ENCODE results near the gene CCL18. TPM values are rescaled to one million over a fixed set of nuclear protein-coding genes. Genes with fewer than 3 reads are reported as not detected.

Gene CCL18
- total and polyA plus RNA-seq, 2 of the 8 experiments (the other 6 are each of a cell fraction or from before 2014, with no cell fraction given), result not detected

DNA sequence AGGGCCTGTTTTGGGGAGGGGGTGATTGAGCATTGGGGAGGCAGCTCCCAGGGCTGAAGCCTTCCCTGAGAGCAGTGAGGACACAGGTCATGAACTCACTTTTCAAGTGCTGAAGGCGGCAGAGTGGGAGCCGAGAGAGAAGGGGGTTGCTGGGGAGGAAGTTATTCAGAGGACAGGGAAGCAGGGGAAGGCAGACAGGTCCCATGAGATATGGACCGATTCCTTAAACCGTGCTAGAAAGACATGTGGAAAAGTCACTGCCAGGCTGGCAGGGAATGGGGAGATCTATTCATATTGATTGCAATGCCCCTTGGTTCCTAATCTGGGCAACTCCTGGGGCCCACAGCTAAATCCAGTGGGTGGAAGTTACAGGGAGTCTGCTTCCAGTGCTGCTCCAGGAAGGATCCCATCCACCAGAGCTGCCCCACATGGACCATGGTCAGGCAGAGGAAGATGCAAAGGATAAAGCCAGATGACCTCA lies 40.7 kb downstream of the CCL18 start:
- Histone ChIP-seq H4K20me1 (replicated peaks in 1 of 2; ENCODE audit: control insufficient read depth in 1 of 2, insufficient read depth in 2 of 2, low read length in 2 of 2) (no peaks in the 10 kb centered on the region), H3K18ac (ENCODE audit: extremely low read depth, low read length) (no peak overlapping the region), H3K4me1 (replicated peaks in 1 of 4; ENCODE audit: control insufficient read depth in 3 of 4, insufficient read depth in 4 of 4, low read length in 3 of 4) (no peaks in the 10 kb centered on the region), H3K79me1 (ENCODE audit: low read depth, low read length) (no peaks in the 10 kb centered on the region), H2BK15ac (ENCODE audit: low read length) (no peak overlapping the region), H2AK5ac (ENCODE audit: low read depth, low read length) (no peak overlapping the region), H4K91ac (replicated peaks; ENCODE audit: insufficient read length, low read length) (no peak overlapping the region), H2BK5ac (ENCODE audit: low read depth, low read length) (no peak overlapping the region), H3K56ac (replicated peaks; ENCODE audit: insufficient read length, low read depth, low read length) (no peak overlapping the region), H2BK12ac (ENCODE audit: low read depth, low read length) (no peak overlapping the region), H3K23me2 (ENCODE audit: low read depth, low read length) (no peaks in the 10 kb centered on the region), H3K27me3 (replicated peaks in 1 of 4; ENCODE audit: control insufficient read depth in 3 of 4, extremely low read depth in 1 of 4, insufficient read depth in 3 of 4, low read length in 3 of 4) (no peaks in the 10 kb centered on the region), H3K4me2 (ENCODE audit: insufficient read depth in 1 of 2, low read depth in 2 of 2, low read length in 2 of 2) (no peak overlapping the region), H4K5ac (ENCODE audit: insufficient read length, low read depth, low read length) (no peak overlapping the region), H2AFZ (ENCODE audit: low read length) (no peak overlapping the region), H2BK20ac (ENCODE audit: low read length) (no peak overlapping the region), H3K9me3 (ENCODE audit: insufficient read depth in 2 of 2, low read depth in 1 of 2, low read length in 1 of 2) (no peaks in the 10 kb centered on the region), H4K8ac (ENCODE audit: extremely low read depth, insufficient read depth, low read length) (no peak overlapping the region), H3K36me3 (ENCODE audit: control insufficient read depth in 2 of 4, insufficient read depth in 4 of 4, low read length in 3 of 4) (no peaks in the 10 kb centered on the region), H3K4ac (replicated peaks; ENCODE audit: insufficient read length, low read depth, low read length) (no peak overlapping the region), H3K23ac (ENCODE audit: insufficient read length) (no peak overlapping the region), H3K27ac (ENCODE audit: low read depth, low read length) (no peak overlapping the region), H3K79me2 (ENCODE audit: control insufficient read depth in 1 of 2, insufficient read depth in 2 of 2, low read length in 2 of 2) (no peaks in the 10 kb centered on the region), H3K4me3 (ENCODE audit: extremely low read depth in 1 of 4, insufficient read depth in 2 of 4, low read depth in 3 of 4, low read length in 4 of 4) (no peak overlapping the region), H3K9ac (replicated peaks in 1 of 4; ENCODE audit: extremely low read depth in 1 of 4, low read depth in 3 of 4, low read length in 3 of 4) (no peak overlapping the region), H3K14ac (ENCODE audit: insufficient read length) (no peak overlapping the region), H2BK120ac (replicated peaks; ENCODE audit: low read depth, low read length) (no peak overlapping the region)
- ChIA-PET POLR2A (ENCODE audit: partially characterized antibody) (no interaction called here), CTCF (ENCODE audit: partially characterized antibody) (no interaction called here)
- TF ChIP-seq HDAC2 (IDR thresholded peaks at IDR 0.05; ENCODE audit: borderline replicate concordance in 1 of 2, low read depth in 2 of 2, low read length in 2 of 2) (no peak), EGR1 (IDR thresholded peaks at IDR 0.05; ENCODE audit: borderline replicate concordance, low read depth, low read length) (no peak), NRF1 (IDR thresholded peaks at IDR 0.05; ENCODE audit: low read depth, low read length) (no peak), RFX5 (IDR thresholded peaks at IDR 0.05; ENCODE audit: borderline replicate concordance, low read depth, low read length) (no peak), RAD21 (IDR thresholded peaks at IDR 0.05 in 1 of 2, conservative IDR thresholded peaks at IDR 0.05 in 1 of 2; ENCODE audit: low read depth in 2 of 2, low read length in 2 of 2) (no peak), SUZ12 (IDR thresholded peaks at IDR 0.05; ENCODE audit: low read length) (no peak), MAFK (IDR thresholded peaks at IDR 0.05; ENCODE audit: low read depth, low read length) (no peak), BRCA1 (IDR thresholded peaks at IDR 0.05; ENCODE audit: low read depth, low read length) (no peak), KDM4A (IDR thresholded peaks at IDR 0.05; ENCODE audit: low read depth, low read length, severe bottlenecking) (no peak), TAF7 (optimal IDR thresholded peaks at IDR 0.05; ENCODE audit: borderline replicate concordance, low read depth, low read length) (no peak), CHD2 (IDR thresholded peaks at IDR 0.05; ENCODE audit: low read length) (no peak), SRF (IDR thresholded peaks at IDR 0.05; ENCODE audit: low read depth, low read length) (no peak)
- TF ChIP-seq, protein P1, sequence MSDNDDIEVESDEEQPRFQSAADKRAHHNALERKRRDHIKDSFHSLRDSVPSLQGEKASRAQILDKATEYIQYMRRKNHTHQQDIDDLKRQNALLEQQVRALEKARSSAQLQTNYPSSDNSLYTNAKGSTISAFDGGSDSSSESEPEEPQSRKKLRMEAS (IDR thresholded peaks at IDR 0.05), result no peak
- FAIRE-seq (no peak), DNase-seq (ENCODE audit: low read depth in 1 of 2, low spot score in 2 of 2) (no peak)
- 91% methylated on average over 4 of the region's 4 CpGs; no CpG with 5 or more reads in 1 of the 2 experiments for WGBS, 2 experiments (ENCODE audit: extremely low coverage in 1 of 2, insufficient coverage in 1 of 2, insufficient read length in 1 of 2, insufficient replicate concordance in 2 of 2, low coverage in 1 of 2, low lambda C conversion rate in 2 of 2, missing lambda C conversion rate in 1 of 2)

Data from H1 (cell line).